ENCODE data around the gene LALBA. TPM values are rescaled to one million over a fixed set of nuclear protein-coding genes. Genes with fewer than 3 reads are reported as not detected.
"Not testable (repeated sequence)": the region's sequence is repeated elsewhere in the genome, so short reads cannot be mapped to it uniquely, and the experiment has no call there.

Gene LALBA
- total RNA-seq, 2 experiments from 2014 or later, result not detected

DNA sequence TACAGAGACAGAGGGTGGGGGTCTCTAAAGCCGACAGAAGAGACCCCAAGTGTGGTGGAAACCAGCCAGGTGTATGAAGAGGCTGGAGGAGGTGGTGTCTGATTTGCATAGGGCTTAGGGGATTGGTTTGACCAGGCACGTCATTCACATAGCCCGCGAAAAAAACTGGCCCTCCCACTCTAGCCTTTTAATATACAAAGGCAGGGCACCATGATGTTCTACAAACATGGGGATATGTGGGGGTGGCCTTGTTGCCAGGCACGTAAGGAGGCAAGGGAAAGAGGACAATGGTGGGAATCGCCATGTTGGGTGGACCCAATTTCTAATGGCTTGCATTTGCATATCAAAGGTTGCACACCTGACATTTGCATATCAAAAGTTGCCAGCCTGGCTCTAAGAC is 13.2 kb downstream of the LALBA start:
- Histone ChIP-seq H3K4me1 (ENCODE audit: insufficient read depth, low read length, poor library complexity, severe bottlenecking) (no peaks in the 10 kb centered on the region), H3K27ac (ENCODE audit: low read depth, low read length, poor library complexity, severe bottlenecking) (no peak overlapping the region), H3K9me3 (ENCODE audit: low read length) (no peaks in the 10 kb centered on the region), H3K9me2 (ENCODE audit: insufficient read depth, low read length) (no peaks in the 10 kb centered on the region), H3K4me2 (ENCODE audit: low read length) (no peak overlapping the region), H3K79me2 (ENCODE audit: insufficient read depth, low read depth, low read length) (no peaks in the 10 kb centered on the region), H2AFZ (ENCODE audit: low read length) (no peak overlapping the region), H3K4me3 (ENCODE audit: low read depth, low read length, poor library complexity, severe bottlenecking) (no peak overlapping the region), H3K36me3 (ENCODE audit: insufficient read depth, low read length) (no peaks in the 10 kb centered on the region), H4K20me1 (ENCODE audit: insufficient read depth, low read length) (no peaks in the 10 kb centered on the region)
- ChIA-PET CTCF (ENCODE audit: unreplicated experiment) (no interaction called here), POLR2A (no interaction called here)
- no TSS peak for BruUV-seq (replicated peaks)
- intact Hi-C loops (cut with micrococcal nuclease; ENCODE audit: unreplicated experiment), result no loop called here
- no peak for TF ChIP-seq EZH2phosphoT487 (IDR thresholded peaks at IDR 0.05; ENCODE audit: borderline replicate concordance, low read depth, low read length)
- TF ChIP-seq, protein P1, sequence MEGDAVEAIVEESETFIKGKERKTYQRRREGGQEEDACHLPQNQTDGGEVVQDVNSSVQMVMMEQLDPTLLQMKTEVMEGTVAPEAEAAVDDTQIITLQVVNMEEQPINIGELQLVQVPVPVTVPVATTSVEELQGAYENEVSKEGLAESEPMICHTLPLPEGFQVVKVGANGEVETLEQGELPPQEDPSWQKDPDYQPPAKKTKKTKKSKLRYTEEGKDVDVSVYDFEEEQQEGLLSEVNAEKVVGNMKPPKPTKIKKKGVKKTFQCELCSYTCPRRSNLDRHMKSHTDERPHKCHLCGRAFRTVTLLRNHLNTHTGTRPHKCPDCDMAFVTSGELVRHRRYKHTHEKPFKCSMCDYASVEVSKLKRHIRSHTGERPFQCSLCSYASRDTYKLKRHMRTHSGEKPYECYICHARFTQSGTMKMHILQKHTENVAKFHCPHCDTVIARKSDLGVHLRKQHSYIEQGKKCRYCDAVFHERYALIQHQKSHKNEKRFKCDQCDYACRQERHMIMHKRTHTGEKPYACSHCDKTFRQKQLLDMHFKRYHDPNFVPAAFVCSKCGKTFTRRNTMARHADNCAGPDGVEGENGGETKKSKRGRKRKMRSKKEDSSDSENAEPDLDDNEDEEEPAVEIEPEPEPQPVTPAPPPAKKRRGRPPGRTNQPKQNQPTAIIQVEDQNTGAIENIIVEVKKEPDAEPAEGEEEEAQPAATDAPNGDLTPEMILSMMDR (conservative IDR thresholded peaks at IDR 0.05; ENCODE audit: low read length), result no peak
- no peak for DNase-seq (ENCODE audit: low spot score)

DNA sequence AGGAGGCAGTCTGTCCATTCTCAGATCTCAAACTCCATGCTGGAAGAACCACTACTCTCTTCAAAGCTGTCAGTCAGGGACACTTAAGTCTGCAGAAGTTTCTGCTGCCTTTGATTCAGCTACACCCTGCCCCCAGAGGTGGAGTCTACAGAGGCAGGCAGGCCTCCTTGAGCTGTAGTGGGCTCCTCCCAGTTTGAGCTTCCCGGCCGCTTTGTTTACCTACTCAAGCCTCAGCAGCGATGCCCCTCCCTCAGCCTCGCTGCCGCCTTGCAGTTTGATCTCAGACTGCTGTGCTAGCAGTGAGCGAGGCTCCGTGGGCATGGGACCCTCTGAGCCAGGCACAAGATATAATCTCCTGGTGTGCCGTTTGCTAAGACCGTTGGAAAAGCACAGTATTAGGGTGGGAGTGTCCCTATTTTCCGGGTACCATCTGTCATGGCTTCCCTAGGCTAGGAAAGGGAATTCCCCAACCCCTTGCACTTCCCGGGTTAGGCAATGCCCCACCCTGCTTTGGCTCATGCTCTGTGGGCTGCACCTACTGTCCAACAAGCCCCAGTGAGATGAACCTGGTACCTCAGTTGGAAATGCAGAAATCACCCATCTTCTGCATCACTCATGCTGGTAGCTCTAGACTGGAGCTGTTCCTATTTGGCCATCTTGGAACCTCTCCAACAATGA is 16.0 kb downstream of the LALBA start:
- DNase-seq (ENCODE audit: low spot score); intact Hi-C loops (cut with micrococcal nuclease; ENCODE audit: unreplicated experiment); H3K4me1 ChIP-seq (ENCODE audit: insufficient read depth, low read length, poor library complexity, severe bottlenecking); H2AFZ ChIP-seq (ENCODE audit: low read length); H3K4me3 ChIP-seq (ENCODE audit: low read depth, low read length, poor library complexity, severe bottlenecking); H3K4me2 ChIP-seq (ENCODE audit: low read length); H3K36me3 ChIP-seq (ENCODE audit: insufficient read depth, low read length); H3K9me3 ChIP-seq (ENCODE audit: low read length); H3K9me2 ChIP-seq (ENCODE audit: insufficient read depth, low read length); POLR2A ChIA-PET; H4K20me1 ChIP-seq (ENCODE audit: insufficient read depth, low read length); BruUV-seq (replicated peaks); H3K27ac ChIP-seq (ENCODE audit: low read depth, low read length, poor library complexity, severe bottlenecking); H3K79me2 ChIP-seq (ENCODE audit: insufficient read depth, low read depth, low read length); CTCF ChIA-PET (ENCODE audit: unreplicated experiment): not testable (repeated sequence)

DNA sequence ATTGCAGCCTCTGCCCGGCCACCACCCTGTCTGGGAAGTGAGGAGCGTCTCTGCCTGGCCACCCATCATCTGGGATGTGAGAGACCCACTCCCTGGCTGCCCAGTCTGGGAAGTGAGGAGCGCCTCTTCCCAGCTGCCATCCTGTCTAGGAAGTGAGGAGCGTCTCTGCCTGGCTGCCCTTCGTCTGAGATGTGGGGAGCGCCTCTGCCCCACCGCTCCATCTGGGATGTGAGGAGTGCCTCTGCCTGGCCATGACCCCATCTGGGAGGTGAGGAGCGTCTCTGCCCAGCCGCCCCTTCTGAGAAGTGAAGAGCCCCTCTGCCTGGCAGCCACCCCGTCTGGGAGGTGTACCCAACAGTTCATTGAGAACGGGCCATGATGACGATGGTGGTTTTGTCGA is 18.2 kb downstream of the LALBA start:
- H3K36me3 ChIP-seq (ENCODE audit: insufficient read depth, low read length); DNase-seq (ENCODE audit: low spot score); intact Hi-C loops (cut with micrococcal nuclease; ENCODE audit: unreplicated experiment); H3K4me2 ChIP-seq (ENCODE audit: low read length); H2AFZ ChIP-seq (ENCODE audit: low read length); H3K9me2 ChIP-seq (ENCODE audit: insufficient read depth, low read length); POLR2A ChIA-PET; CTCF ChIA-PET (ENCODE audit: unreplicated experiment); H3K9me3 ChIP-seq (ENCODE audit: low read length); H4K20me1 ChIP-seq (ENCODE audit: insufficient read depth, low read length); H3K79me2 ChIP-seq (ENCODE audit: insufficient read depth, low read depth, low read length); BruUV-seq (replicated peaks); H3K4me1 ChIP-seq (ENCODE audit: insufficient read depth, low read length, poor library complexity, severe bottlenecking); H3K4me3 ChIP-seq (ENCODE audit: low read depth, low read length, poor library complexity, severe bottlenecking); H3K27ac ChIP-seq (ENCODE audit: low read depth, low read length, poor library complexity, severe bottlenecking): not testable (repeated sequence)

GRCh38 chr12:48547012-48547411 is 22.8 kb downstream of the LALBA start:
- H3K9me2 ChIP-seq (ENCODE audit: insufficient read depth, low read length); H3K4me1 ChIP-seq (ENCODE audit: insufficient read depth, low read length, poor library complexity, severe bottlenecking); H3K79me2 ChIP-seq (ENCODE audit: insufficient read depth, low read depth, low read length); intact Hi-C loops (cut with micrococcal nuclease; ENCODE audit: unreplicated experiment); POLR2A ChIA-PET; H2AFZ ChIP-seq (ENCODE audit: low read length); H3K36me3 ChIP-seq (ENCODE audit: insufficient read depth, low read length); H3K4me2 ChIP-seq (ENCODE audit: low read length); H4K20me1 ChIP-seq (ENCODE audit: insufficient read depth, low read length); H3K27ac ChIP-seq (ENCODE audit: low read depth, low read length, poor library complexity, severe bottlenecking); CTCF ChIA-PET (ENCODE audit: unreplicated experiment); H3K9me3 ChIP-seq (ENCODE audit: low read length); DNase-seq (ENCODE audit: low spot score); BruUV-seq (replicated peaks); H3K4me3 ChIP-seq (ENCODE audit: low read depth, low read length, poor library complexity, severe bottlenecking): not testable (repeated sequence)

Data from OCI-LY7 (cell line).